HG03432 (cell line): ENCODE data around the gene RPL39L.

ENCODE experiments used
- ATAC-seq: cut with Tn5 transposase; IDR thresholded peaks from one replicate; pipeline ENCODE4 v1.9.1; 2021; ENCODE audit warnings: mild to moderate bottlenecking, moderate library complexity; ENCODE audit not compliant: unreplicated experiment

Gene RPL39L

GRCh38 chr3:187101184-187102072 lies 37.9 kb downstream of the RPL39L start:
- peak; percentile 57 for ATAC-seq

GRCh38 chr3:187098923-187099512 lies 40.3 kb downstream of the RPL39L start:
- peak; percentile 48 for ATAC-seq

- no peak for ATAC-seq
These were observed 46.0 kb downstream of the RPL39L start for GRCh38 chr3:187093320-187093719.

GRCh38 chr3:187088701-187089100 lies 50.6 kb downstream of the RPL39L start:
- ATAC-seq: no peak

GRCh38 chr3:187086831-187087230 lies 52.5 kb downstream of the RPL39L start:
- no peak for ATAC-seq

GRCh38 chr3:187085933-187086332 lies 53.4 kb downstream of the RPL39L start:
- no peak for ATAC-seq

GRCh38 chr3:187085021-187085666 lies 54.2 kb downstream of the RPL39L start:
- ATAC-seq: no peak

GRCh38 chr3:187084580-187084979 lies 54.7 kb downstream of the RPL39L start:
- no peak for ATAC-seq

GRCh38 chr3:187084126-187084525 lies 55.2 kb downstream of the RPL39L start:
- ATAC-seq: no peak

- ATAC-seq: no peak
These were observed 56.4 kb downstream of the RPL39L start for GRCh38 chr3:187082758-187083375.

- no peak for ATAC-seq
These were observed 58.4 kb downstream of the RPL39L start for GRCh38 chr3:187080799-187081450.

- ATAC-seq: no peak
These were observed 59.9 kb downstream of the RPL39L start for GRCh38 chr3:187079090-187080022.

- no peak for ATAC-seq
These were observed 61.8 kb downstream of the RPL39L start for GRCh38 chr3:187077537-187077936.

- no peak for ATAC-seq
These were observed 62.2 kb downstream of the RPL39L start for GRCh38 chr3:187077085-187077484.

GRCh38 chr3:187076297-187076696 lies 63.0 kb downstream of the RPL39L start:
- no peak for ATAC-seq

GRCh38 chr3:187074846-187075245 lies 64.5 kb downstream of the RPL39L start:
- no peak for ATAC-seq

- no peak for ATAC-seq
These were observed 65.7 kb downstream of the RPL39L start for GRCh38 chr3:187073581-187074098.

GRCh38 chr3:187072511-187072910 lies 66.8 kb downstream of the RPL39L start:
- peak; percentile 56 for ATAC-seq

GRCh38 chr3:187072102-187072501 lies 67.2 kb downstream of the RPL39L start:
- ATAC-seq: peak; percentile 25
